ENCODE data around the gene BRINP2.

Gene BRINP2

DNA sequence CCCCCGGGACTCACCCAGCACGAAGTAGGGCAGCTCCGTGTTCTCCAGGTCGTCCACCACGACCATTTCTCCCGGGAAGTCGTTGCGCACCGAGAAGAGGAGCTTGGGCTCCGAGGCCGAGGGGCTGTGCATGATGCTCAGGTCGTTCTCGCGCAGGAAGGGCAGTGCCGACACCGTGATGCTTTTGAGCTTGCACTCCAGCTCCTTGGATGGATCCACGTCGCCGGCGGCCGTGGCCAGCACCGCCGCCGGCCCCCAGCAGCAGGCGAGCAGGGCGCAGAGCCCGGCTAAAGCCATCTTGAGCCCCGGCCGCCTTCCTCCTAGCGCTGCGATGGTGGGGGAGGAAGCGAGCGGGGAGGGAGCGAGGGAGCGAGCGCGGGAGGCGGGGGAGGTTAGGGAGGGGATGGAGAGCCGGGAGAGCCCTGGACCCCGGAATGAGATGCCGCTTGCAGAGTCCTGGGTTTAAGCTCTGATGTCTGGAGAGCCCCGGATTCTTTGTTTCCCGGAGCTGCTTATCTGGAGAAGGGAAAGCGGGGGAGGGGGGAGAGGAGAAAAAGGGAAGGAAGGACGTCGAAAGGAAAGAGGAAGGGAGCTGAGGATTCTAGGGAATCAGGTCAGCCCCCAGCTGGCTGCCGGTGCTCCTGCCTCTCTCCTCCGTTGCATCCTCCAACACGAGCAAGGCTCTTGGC is 6.2 kb upstream of the BRINP2 start, which contains the start of gene ASTN1:
ASTN1 (minus strand) TSS at position 333 of the 689 bp plus-strand sequence; CDS start at position 297, 36 bp downstream.
- DNase-seq (ENCODE audit: low read depth, low spot score): no peak

DNA sequence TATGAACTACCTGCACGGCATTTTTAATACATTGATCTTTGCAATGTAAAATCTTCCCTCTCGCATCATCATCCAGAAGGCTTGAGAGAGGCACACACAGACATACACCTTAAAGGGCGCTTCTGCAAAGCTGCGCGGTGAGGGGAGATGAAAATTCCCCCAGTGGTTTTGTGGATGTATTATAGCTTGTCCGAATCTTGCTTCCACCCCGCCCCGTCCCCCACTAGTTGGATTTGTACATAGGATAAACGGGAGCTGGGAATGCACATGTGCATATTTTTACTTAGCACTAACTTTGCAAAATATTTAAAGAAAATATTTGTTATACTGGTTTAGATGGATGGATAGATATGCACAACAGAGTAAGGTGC is 5.7 kb upstream of the BRINP2 start:
- DNase-seq (ENCODE audit: low read depth, low spot score): no peak

DNA sequence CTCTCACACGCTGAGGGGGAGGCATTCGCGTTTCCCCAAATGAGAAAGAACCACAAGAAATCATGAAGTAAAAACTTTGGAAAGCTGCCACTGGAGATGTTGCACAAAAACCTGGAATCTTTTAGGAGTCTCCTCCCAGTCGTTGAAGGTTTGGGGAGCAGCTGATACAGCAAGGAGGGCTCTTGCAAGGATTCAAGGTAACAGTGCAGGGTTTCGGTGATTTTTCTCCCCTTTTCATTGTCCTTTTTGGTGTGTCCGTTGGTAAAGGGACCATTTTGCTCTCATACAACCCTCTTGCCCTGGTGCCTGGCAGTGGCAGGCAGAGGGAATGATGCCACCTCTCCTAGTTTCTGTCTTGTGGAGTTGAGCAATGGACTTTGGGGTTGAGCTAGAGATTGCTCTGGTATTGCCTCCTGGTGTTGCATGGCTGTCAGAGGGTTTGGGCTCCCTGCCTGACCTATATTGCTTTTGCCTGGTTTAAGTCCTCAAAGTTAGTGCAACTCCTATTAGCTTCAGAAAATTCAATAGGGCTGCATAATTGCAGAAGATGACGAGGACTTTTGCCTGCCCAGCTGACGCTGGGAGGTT is 872 bp downstream of the BRINP2 start:
- DNase-seq (ENCODE audit: low read depth, low spot score): no peak

DNA sequence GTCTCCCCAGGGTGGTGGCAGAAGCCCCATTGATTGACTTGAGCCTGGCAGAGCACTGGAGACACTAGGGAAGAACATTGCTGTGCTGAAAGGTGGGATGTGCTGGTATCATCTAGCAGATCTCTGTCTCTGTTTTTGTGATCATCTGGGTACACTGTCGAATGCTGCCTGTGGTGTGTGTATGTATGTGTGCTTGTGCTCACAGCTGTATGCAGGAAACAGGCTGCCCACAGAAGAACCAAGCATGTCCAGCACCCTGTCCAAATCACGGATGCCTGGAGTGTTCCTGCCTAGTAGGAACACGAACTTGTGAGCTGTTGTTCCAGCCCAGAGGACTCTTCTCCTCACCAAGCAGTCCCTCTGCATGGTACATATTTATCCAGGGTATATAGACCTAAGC is 1.5 kb downstream of the BRINP2 start:
- DNase-seq (ENCODE audit: low read depth, low spot score): no peak

DNA sequence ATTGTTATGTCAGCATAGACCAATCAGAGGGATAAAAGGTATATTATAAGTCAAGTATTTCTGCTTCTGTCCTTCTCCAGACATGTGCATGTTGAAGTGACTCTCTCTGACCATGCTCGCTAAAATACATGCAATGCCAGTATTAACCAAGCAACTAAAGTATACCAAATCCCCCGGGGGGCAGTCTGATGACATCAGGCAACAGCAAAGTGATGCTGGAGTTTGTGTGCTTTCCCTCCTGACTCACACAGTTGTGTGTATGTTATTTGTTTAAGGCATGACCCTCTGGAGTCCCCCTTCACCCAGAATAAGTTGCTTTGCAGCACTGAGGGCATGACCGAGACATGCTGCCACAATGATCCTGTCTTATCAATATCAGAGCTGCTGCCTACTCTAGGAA is 2.1 kb downstream of the BRINP2 start:
- DNase-seq (ENCODE audit: low read depth, low spot score): no peak

DNA sequence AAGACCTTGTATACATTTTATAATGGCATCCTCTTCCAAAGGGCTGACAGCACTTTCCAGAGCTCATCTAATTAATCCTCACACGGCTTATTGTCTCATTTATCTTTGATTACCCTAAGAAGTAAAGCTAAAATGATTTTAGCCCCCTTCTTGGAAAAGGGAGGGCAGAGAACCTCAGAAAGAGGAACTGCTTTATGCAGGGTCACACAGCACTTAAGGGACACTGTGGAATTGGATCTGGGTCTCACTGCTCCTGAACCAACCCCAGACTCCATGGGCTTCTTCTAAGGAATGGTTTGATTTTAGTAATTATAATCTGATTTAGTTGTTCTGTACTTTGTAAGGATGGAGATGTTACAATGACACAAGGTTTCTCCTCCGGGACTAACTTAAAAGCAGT is 3.2 kb downstream of the BRINP2 start:
- DNase-seq (ENCODE audit: low read depth, low spot score): no peak

DNA sequence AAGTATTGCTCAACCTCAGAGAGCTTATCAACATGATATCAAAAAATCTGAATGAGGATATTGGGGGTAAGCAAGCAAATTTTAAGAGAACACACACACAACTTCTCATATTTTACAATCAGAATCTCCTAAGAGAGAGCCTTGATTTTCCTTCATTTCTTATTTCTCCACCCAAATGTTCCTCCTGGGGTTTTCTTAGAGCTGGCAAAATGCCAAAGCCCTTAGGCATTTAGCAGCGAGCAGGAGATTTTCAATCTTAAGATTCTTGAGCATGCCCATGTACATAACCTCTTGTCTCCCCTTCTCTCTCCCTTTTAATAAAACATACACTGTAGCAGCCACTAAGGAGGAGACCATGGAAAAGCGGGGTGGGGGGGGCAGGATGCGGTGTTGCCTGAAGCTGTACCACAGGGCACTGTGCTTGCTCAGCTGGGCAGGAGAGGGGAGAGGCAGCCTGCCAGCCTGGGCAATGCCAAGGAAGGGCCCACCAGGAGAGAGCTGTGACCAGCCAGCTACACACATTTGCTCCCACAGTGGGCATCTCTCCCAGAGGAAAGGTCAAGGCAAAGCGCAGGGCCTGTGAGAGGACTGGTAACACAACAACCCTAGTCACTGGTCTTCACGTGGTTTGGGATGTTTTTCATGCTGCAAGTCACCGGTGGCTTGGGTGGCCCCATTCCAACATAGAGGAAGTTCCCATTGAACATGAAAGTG is 4.3 kb downstream of the BRINP2 start:
- DNase-seq (ENCODE audit: low read depth, low spot score): no peak

DNA sequence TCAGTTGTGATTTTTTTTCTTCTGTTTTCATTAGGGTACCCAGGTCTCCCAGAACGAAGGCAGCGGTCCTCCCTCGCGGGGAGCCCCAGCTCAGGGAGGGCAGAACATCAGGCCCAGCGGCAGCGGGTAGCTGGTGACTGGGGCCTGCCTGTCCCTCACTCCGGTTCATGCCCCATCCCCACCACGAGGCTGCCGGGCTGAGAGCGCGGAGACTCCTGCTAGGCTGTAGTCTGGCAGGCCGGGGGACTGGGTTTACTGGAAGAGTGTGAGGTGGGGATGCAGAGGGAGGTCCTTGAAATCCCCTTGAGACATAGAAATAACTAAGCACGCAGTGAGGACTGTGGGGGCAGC is 10.5 kb downstream of the BRINP2 start:
- no peak for DNase-seq (ENCODE audit: low read depth, low spot score)

DNA sequence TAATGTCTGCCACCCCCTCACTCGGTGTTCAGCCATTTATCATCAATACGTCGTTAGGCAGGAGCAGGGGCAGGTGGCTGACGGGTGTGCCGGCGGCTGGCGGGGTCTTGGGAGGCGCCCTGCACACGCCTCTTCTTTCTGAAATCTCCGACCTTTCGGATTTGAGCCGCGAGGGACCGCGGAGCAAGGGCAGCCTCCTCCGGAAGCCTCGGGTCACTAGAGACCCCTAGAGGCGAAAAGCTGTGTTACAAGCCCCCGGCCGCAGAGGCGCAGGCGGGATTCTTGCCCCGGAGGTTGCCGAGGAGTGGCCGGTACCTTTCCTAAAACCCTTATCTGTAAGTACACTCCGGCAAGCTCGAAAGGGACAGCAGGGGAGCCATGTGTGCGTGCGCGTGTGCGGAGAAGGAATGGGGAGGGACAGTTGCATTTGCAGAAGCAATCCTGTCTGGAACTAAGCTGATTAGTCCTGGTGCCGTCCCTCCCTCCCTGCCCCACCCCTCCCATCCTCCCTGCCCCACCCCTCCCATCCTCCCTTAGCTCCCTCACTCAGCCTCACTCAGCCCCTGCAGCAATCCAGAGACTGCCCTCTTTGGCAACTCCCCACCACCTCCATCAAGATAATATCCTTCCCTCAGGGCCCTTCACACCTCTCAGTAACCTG is 11.0 kb downstream of the BRINP2 start:
- DNase-seq (ENCODE audit: low read depth, low spot score): no peak

DNA sequence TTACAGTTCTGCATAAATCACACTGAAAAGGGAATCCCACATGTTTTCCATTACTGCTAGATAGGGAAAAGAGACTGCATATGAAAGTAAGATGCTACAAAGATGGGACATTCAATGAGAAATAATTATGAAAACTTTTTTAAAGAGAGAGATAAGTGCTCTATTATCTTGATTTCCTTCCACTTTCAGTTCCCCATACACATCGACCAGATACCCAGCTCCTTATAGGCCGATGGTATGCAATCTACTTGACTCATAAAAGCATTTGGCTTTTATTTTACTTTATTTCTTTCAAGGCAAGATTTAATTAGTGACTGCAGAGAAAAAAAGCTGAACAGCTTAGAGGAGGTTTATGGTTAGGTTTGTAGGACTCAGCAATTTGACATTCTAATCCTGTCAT is 13.1 kb downstream of the BRINP2 start:
- DNase-seq (ENCODE audit: low read depth, low spot score): no peak

DNA sequence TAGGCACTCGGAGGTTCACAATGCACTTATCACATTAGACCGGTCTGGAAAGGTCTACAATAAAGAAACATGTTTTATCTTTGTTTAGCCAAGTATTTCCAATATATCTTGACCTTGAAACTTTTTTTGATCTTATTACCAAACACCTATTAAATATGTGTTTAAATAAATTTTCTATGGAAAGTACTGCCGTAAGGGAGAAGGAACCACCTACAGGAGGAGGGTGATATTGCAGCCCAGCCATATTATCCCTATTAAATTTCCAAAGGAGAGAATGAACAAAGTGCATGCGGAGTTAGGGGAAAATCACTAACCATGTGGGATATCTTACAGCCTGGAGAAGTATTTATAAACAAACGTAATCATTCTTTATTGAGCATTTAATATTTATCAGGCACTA is 14.5 kb downstream of the BRINP2 start:
- no peak for DNase-seq (ENCODE audit: low read depth, low spot score)

DNA sequence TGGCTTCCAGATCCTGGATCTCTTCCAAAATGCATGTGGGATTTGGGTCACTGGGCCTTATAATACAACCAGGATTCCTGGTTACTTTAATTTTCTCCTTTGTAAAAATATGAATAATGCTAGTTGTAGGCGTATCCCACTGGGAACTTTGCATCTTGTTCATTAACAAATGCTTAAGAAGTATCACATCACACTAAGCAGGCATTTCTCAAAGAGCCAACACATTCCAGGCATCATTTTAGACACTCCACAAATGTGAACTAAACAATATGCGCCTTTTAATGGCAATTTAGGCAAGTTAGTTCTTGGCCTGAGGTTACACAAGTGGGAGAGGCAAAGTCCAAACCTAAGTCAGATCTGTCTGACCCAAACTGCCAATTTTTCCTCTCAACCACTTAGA is 15.9 kb downstream of the BRINP2 start:
- DNase-seq (ENCODE audit: low read depth, low spot score): no peak

DNA sequence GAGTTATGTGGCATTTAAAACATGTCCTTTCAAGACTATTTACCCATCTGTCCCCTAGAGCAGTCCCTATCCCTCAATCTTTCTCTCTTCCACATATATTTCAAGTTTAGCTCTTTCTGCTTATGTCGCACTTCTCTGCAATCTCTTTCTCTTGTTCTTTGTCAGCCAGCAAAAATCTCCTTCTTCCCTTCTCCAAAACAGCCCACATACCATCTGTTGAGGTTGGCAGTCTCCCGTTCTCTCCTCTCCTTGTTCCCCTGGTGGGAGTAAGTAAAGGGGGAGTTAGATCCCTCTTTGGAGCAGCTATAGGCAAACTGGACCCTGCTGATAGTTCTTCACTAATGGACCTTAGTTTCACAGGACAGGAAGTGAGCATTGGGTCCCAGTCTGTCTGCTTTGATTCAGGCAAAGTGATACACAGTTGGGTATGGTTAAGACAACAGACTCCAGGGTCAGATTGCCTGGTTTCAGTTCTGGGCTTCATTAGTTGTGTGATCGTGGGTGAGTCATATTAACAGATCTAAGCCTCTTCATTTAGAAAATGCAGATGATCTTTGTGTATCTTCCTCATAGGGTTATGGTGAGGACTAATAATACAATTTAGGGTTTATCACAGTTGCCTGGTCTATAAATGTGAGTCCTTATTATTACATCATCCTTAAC is 19.7 kb downstream of the BRINP2 start:
- DNase-seq (ENCODE audit: low read depth, low spot score): no peak

DNA sequence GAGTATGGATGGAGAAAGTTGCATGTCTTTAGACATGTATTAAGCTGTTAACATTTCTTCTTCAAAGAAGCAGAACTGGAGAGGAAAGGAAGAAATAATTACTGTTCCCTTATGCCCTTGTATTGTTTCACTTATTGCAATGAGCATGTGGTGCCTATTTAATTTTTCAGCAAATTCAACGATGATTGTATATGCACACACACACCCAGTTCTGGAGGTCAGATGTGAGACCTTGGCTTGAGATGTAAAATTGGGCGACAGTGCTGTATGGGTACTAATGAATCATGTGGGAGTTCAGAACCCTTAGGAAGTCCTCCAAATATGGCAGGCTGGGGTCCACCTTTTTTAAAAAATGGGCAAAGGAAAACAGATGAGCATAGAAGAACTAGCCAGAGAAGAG is 27.5 kb downstream of the BRINP2 start:
- no peak for DNase-seq (ENCODE audit: low read depth, low spot score)

DNA sequence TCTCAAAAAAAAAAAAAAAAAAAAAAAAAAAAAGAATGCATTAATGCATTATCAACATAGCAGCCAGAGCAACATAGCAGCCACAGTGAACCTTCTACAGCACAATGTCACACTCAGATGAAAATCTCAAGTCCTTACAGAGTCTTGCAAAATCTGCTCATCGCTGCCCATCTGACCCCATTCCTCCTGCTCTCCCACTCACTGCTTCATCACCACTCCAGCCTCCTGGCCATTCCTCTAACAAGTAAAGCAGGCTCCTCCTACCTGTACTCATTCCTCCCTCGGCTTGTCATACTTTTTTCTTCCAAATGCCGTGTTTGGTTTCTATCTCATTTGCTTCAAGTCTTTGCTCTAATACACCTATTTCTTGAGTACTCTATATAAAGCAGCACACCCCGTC is 29.5 kb downstream of the BRINP2 start:
- no peak for DNase-seq (ENCODE audit: low read depth, low spot score)

DNA sequence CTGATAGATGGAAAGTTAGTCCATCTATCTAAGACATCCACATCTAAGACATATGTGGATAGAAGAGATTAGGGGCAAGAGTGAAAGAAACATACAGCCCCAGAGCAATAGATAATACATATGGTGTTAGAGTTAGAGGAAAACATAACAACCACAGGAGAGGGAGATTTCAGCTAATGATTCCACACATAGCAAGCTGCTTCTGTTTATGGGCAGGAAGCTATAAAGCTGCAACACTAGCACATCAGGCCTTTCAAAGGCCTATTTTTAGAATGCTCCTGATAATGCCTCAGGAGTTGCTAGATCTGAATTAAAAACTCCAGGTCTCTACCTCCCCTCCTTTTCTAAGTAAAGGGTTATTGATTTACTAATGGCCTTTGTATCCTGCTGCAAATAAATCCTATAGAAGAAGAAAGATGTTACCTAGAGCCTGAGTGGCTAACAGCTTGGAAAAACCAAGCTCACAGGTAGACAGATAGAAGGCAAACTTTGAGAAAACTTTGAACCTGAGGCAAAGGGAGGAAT is 36.1 kb downstream of the BRINP2 start:
- DNase-seq (ENCODE audit: low read depth, low spot score): no peak

DNA sequence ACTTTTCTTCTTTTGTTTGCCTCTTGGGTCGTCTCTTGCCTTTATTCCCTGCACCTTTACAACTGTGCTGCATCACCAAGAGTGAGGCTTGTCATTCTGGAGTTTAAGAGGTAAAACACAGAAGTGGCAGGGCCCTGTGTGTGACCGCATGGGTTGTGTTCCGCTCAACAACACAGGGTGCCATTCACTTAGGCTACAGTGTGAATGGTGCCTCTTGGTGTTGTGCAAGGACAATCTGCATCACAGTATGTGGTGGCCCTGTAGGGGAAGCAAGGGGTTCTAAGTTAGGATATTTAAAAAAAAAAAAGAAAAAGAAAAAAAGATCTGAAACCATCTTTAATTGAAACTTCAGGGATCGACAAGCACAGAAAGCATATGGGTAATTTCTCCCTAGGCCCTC is 38.2 kb downstream of the BRINP2 start:
- DNase-seq (ENCODE audit: low read depth, low spot score): no peak

DNA sequence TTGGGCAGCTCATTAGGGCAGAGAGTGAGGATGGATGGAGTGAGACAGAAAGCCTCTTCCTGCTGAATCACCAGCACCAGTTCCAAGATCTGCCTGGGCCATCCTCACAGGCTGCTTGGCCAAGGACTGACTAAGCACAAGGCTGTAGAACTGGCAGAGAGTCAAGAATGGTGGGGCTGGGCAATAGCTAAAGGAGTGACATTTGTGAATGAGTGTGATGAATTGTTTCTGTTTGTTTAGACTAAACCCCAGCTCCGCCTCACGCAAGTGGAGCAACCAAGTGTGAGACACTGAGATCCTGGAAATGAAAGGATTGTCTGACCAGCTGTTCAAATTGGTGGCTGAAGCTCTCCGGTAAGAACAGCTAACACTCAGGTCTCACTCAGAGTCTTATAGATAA is 38.6 kb downstream of the BRINP2 start:
- no peak for DNase-seq (ENCODE audit: low read depth, low spot score)

DNA sequence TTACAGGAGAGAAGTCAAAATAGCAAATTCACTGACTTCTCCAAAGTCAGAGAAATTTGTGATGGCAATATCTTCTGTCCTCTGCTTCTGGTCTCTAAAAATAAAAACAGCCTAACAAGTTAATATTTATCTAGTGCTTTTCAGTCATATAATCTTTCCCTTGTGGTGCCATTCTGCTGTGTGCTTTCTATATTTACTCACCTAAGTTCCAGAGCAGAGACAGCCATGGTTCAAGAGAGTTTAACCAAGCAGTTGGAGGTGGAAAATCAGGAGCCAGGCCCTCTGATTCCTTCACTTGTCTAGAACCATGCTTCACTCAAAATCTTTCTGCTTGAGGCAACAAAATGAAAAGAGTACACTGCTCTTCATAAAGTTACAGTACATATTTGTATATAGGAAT is 39.3 kb downstream of the BRINP2 start:
- DNase-seq (ENCODE audit: low read depth, low spot score): no peak

DNA sequence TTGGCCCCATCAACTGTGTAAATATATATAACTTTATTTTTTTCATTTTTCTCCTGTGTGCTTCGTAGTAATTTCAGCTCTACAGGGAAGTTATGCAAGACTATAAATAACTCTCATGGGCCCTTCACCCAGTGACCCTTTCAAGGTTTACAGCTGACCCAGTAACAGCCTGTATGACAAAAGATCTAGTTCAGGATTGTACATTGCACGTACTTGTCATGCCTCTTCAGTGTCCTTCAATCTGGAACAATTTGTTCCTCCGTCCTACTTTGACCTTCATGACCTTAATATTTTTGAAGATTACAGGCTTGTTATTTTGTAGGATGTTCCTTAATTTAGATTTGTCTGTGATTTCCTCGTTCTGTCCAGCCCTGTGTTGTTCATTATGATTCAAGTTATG is 40.5 kb downstream of the BRINP2 start:
- DNase-seq (ENCODE audit: low read depth, low spot score): no peak

DNA sequence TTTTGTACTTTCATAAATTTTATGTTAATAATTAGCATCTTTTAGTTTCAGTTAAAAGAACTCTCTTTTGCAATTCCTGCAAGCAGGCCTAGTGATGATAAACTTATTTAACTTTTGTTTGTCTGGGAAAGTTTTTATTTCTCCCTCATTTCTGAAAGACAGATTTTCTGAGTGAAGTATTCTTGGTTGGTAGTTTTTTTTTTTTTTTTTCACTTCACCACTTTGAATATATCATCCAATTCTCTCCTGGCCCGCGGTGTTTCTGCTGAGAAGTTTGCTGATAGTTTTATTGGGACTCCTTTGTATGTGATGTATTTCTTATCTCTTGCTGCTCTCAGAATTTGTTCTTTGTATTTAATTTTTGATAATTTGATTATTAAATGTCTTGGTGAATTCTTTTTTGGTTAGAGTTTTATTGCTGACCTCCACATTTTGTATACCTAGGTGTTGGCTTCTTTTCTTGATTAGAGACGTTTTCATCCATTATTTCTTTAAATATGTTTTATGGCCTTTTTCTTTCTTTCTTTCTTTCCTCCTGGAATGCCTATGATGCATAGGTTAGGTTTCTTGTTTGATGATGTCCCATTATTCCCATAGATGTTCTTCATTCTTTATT is 45.9 kb downstream of the BRINP2 start:
- no peak for DNase-seq (ENCODE audit: low read depth, low spot score)

Data from activated CD4-positive, CD25-positive, alpha-beta regulatory T cell treated with anti-CD3 and anti-CD28 coated beads, Interleukin-2, amount 50 U/mL, for 16 hours (primary cell).